Smooth muscle cell (in vitro differentiated cells): ENCODE data around the gene LDLRAD4. TPM values are rescaled to one million over a fixed set of nuclear protein-coding genes. Genes with fewer than 3 reads are reported as not detected.

ENCODE experiments used
- DNase-seq: peaks from one replicate; lab custom pipeline; 2025; ENCODE audit not compliant: unreplicated experiment; lab: John Stamatoyannopoulos, UW
- H2AFZ ChIP-seq: fragments of 200-600 bp; sonication (generic); 2 replicates; pipeline ENCODE4 v1.6.0; 2016; ENCODE audit warnings: antibody characterized with exemption, low read depth, mild to moderate bottlenecking
- H3F3A ChIP-seq: fragments of 200-600 bp; sonication (generic); 2 replicates; pipeline ENCODE4 v1.6.0; 2017; ENCODE audit warnings: antibody characterized with exemption, low read depth
- H3K27ac ChIP-seq: fragments of 200-600 bp; sonication (generic); 2 replicates; pipeline ENCODE4 v1.5.1; 2016; ENCODE audit warnings: low read depth, mild to moderate bottlenecking
- H3K27me3 ChIP-seq: fragments of 200-600 bp; sonication (generic); 2 replicates; pipeline ENCODE4 v1.6.1; 2016; ENCODE audit warnings: low read depth, mild to moderate bottlenecking
- H3K36me3 ChIP-seq: fragments of 200-600 bp; sonication (generic); 2 replicates; pipeline ENCODE4 v1.5.1; 2016; ENCODE audit warnings: low read depth
- H3K4me1 ChIP-seq: fragments of 200-600 bp; sonication (generic); 2 replicates; pipeline ENCODE4 v1.5.1; 2016; ENCODE audit warnings: low read depth
- H3K4me2 ChIP-seq: fragments of 200-600 bp; sonication (generic); 2 replicates; pipeline ENCODE4 v1.6.0; 2016; ENCODE audit warnings: mild to moderate bottlenecking
- H3K4me3 ChIP-seq: fragments of 200-600 bp; sonication (generic); 2 replicates; pipeline ENCODE4 v1.5.1; 2016; ENCODE audit warnings: mild to moderate bottlenecking
- H3K79me2 ChIP-seq: fragments of 200-600 bp; sonication (generic); 2 replicates; pipeline ENCODE4 v1.6.0; 2016; ENCODE audit warnings: low read depth, mild to moderate bottlenecking
- H3K9ac ChIP-seq: fragments of 200-600 bp; sonication (generic); 2 replicates; pipeline ENCODE4 v1.6.0; 2016; ENCODE audit warnings: low read depth
- H3K9me3 ChIP-seq: fragments of 200-600 bp; sonication (generic); replicated peaks from 2 replicates; pipeline ENCODE4 v1.5.1; 2016; ENCODE audit warnings: low read depth
- H4K20me1 ChIP-seq: fragments of 200-600 bp; sonication (generic); 2 replicates; pipeline ENCODE4 v1.6.0; 2016; ENCODE audit warnings: low read depth
- WGBS: methylation state at CpG from one replicate; pipeline ENCODE4 v1.1.7; 2016; ENCODE audit warnings: low lambda C conversion rate; 5-methylcytosine and 5-hydroxymethylcytosine counted together
- polyA plus RNA-seq: library from polyadenylated mRNA; unstranded; fragments of >200 nt; fragmentation: Nextera tagmentation; extraction: Ambion mirVana; gene quantifications from 2 replicates; pipeline ENCODE4 v1.2.1, GENCODE V29; 2016
- total RNA-seq: library from RNA; depleted of rRNA; stranded (reverse); fragments of >200 nt; gene quantifications from 2 replicates; pipeline ENCODE4 v1.2.3, GENCODE V29; 2014
- TF ChIP-seq, protein P1 (sequence below): fragments of 200-600 bp; sonication (generic); IDR thresholded peaks from 2 replicates; pipeline ENCODE4 v1.5.1; 2017; ENCODE audit warnings: borderline replicate concordance, mild to moderate bottlenecking, antibody characterized with exemption; ENCODE audit not compliant: insufficient read depth, poor library complexity, severe bottlenecking

LDLRAD4 gene
- total and polyA plus RNA-seq, 2 experiments from 2014 or later: 36.2 to 48.3 TPM

DNA sequence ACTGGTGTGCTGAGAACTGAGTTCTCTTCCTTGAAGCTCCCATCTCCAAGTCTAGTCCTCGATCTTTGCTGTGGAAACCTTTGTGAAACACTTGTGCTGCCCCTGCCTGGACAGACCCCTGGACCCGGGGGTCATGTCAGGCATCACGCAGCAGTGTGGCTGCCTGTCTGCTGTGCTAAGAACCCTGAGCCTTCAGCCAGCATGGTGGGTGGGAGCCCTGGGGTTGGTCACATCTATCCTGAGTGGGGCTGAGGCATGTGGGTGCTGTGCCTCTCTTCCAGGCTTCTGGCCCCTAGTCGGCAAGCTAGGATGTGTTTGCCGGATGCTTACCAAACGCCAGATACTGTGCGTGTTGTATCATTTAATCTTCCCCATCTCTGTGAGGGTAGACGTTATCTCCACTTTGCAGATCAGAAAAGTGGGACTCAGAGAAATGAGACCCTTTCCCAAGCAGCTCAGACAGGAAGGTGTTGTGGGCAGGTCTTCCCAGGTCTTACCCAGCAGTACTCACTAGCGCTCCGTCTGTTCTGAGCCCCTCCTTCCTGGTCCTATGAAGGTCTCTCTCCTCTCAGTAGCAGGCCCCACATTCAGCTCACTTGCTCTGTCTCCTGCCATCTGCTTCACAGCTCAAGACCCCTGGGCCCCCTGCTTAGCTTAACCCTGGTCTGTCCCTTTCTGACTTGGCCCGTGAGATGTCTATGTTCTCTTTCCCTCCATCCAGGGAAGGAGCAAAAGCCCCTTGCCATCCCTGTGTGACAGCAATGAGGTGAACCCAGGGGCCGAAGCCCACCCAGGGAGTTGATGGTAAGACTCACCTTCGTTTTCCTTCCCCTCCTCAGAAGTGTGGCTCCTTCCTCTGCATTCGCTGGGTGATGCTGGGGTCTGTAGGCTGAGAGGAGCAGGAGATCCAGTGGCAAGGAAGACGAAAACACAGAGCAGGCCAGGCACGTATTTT is 265.0 kb downstream of the LDLRAD4 start:
- H3K9me3 ChIP-seq: no peaks in the 10 kb centered on the region
- no peak overlapping the region for H3K27ac ChIP-seq
- no peak overlapping the region for H3K4me2 ChIP-seq
- no peak overlapping the region for H3K9ac ChIP-seq
- no peaks in the 10 kb centered on the region for H3K36me3 ChIP-seq
- no peaks in the 10 kb centered on the region for H3K27me3 ChIP-seq
- no peak overlapping the region for H2AFZ ChIP-seq
- WGBS: 86% methylated on average over 16 of the region's 16 CpGs
- TF ChIP-seq, protein P1, sequence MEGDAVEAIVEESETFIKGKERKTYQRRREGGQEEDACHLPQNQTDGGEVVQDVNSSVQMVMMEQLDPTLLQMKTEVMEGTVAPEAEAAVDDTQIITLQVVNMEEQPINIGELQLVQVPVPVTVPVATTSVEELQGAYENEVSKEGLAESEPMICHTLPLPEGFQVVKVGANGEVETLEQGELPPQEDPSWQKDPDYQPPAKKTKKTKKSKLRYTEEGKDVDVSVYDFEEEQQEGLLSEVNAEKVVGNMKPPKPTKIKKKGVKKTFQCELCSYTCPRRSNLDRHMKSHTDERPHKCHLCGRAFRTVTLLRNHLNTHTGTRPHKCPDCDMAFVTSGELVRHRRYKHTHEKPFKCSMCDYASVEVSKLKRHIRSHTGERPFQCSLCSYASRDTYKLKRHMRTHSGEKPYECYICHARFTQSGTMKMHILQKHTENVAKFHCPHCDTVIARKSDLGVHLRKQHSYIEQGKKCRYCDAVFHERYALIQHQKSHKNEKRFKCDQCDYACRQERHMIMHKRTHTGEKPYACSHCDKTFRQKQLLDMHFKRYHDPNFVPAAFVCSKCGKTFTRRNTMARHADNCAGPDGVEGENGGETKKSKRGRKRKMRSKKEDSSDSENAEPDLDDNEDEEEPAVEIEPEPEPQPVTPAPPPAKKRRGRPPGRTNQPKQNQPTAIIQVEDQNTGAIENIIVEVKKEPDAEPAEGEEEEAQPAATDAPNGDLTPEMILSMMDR: no peak
- H3K4me1 ChIP-seq: no peaks in the 10 kb centered on the region
- H3K4me3 ChIP-seq: no peak overlapping the region
- peaks cover 8% of the 10 kb centered on the region for H4K20me1 ChIP-seq
- DNase-seq: no peak
- H3F3A ChIP-seq: no peaks in the 10 kb centered on the region
- H3K79me2 ChIP-seq: no peaks in the 10 kb centered on the region

DNA sequence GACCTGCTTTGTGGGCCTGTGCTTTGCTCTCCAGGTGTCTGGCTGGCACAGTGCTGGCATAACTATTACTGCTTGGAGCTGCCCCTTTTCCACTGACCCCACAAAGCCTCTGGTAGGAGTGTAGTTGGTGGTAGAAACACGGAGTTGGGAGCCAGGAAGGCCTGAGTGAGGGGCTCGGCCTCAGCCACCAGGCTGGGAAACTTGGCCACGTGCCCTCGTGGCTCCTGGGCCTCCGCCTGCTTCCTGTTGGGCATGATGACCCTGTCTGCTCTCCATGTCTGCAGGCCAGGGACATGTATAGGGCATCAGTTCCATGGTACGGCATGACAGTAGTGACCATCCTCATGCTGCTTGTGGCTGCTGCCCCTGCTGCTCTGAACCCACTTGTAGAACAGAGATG is 266.6 kb downstream of the LDLRAD4 start:
- Histone ChIP-seq H3K27ac (no peak overlapping the region), H4K20me1 (peaks cover 8% of the 10 kb centered on the region), H3K4me1 (no peaks in the 10 kb centered on the region), H3K4me3 (no peak overlapping the region), H3F3A (no peaks in the 10 kb centered on the region), H3K27me3 (no peaks in the 10 kb centered on the region), H2AFZ (no peak overlapping the region), H3K9me3 (no peaks in the 10 kb centered on the region), H3K9ac (no peak overlapping the region), H3K36me3 (no peaks in the 10 kb centered on the region), H3K79me2 (no peaks in the 10 kb centered on the region), H3K4me2 (no peak overlapping the region)
- no peak for DNase-seq
- TF ChIP-seq, protein P1: no peak
- 93% methylated on average over 6 of the region's 6 CpGs for WGBS

DNA sequence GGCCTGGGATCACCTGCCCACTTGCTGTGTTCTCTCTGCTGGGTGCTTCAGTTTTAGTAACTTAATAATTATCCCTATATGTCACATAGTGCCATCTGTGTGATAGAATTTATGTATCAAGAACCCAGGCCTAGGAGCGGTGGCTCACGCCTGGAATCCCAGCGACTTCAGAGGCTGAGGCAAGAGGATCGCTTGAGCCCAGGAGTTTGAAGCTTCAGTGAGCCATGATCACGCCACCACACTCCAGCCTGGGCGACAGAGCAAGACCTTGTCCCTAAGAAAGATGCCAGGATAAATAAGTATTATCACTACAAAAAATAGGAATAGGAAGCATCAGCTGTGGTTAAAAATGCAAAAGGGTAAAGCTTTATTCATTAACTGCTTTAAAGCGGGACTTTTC is 267.0 kb downstream of the LDLRAD4 start:
- no peak overlapping the region for H3K4me2 ChIP-seq
- no peak overlapping the region for H3K27ac ChIP-seq
- H3K4me3 ChIP-seq: no peak overlapping the region
- TF ChIP-seq, protein P1: no peak
- no peaks in the 10 kb centered on the region for H3K9me3 ChIP-seq
- no peaks in the 10 kb centered on the region for H3F3A ChIP-seq
- no peaks in the 10 kb centered on the region for H3K36me3 ChIP-seq
- H3K4me1 ChIP-seq: no peaks in the 10 kb centered on the region
- no peak for DNase-seq
- H3K79me2 ChIP-seq: no peaks in the 10 kb centered on the region
- no peaks in the 10 kb centered on the region for H3K27me3 ChIP-seq
- H4K20me1 ChIP-seq: peaks cover 8% of the 10 kb centered on the region
- H2AFZ ChIP-seq: no peak overlapping the region
- 97% methylated on average over 7 of the region's 7 CpGs for WGBS
- H3K9ac ChIP-seq: no peak overlapping the region
